Left ventricle myocardium superior (tissue), 1 donor: Measurements from ENCODE around the gene KNSTRN. TPM values are rescaled to one million over a fixed set of nuclear protein-coding genes. Genes with fewer than 3 reads are reported as not detected.

Experiments used
- ATAC-seq: fragments of 200-7000 bp; cut with Tn5 transposase; one replicate; pipeline ENCODE4 v1.9.1; 2020; ENCODE audit warnings: mild to moderate bottlenecking, moderate library complexity
- DNase-seq: peaks from one replicate; pipeline ENCODE4 v3.0.0-alpha.2; 2020
- intact Hi-C: fragments of 100-400 bp; cut with micrococcal nuclease; formaldehyde crosslinking; loops from one replicate; pipeline ENCODE4 v1.11.0; 2022
- total RNA-seq: library from RNA; stranded (reverse); fragmentation: NEBNext Ultra II Directional; extraction: Animal tissue kit (Norgen Biotek cat#: 25700); gene quantifications from one replicate; pipeline ENCODE4 v1.2.1, GENCODE V29; 2021
- donor health status: DM: no; HTN: yes; CAD: no; lungs with severe emphysema.

Gene KNSTRN
- total RNA-seq, 1 donor from 2014 or later, result 10.1 TPM

DNA sequence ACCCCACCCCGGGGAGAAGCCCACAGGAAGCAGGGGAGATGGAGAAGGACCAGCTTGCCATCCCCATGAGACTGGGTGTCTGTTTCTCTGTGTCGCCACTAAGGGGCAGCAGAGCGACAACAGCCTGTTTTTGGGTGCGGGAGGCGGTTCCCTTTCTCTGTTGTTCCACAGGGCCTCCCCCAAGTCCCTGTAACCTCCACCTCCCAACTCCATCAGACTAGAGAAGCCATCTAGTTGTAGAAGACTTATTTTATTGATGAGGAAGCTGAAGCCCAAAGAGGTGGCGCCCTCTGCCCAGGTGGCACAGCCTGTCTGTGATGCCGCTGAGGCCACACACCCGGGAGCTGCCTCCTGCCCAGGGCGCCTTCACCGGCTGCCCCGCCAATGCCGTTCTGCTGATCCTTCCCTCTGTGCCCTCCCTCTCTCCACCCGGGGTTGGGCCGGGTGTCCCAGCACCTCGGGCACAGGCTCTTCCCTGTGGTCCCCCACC lies 37.8 kb upstream of the KNSTRN start:
- ATAC-seq (no peak), DNase-seq (peak; percentile 66)
- intact Hi-C loops, result no loop called here

DNA sequence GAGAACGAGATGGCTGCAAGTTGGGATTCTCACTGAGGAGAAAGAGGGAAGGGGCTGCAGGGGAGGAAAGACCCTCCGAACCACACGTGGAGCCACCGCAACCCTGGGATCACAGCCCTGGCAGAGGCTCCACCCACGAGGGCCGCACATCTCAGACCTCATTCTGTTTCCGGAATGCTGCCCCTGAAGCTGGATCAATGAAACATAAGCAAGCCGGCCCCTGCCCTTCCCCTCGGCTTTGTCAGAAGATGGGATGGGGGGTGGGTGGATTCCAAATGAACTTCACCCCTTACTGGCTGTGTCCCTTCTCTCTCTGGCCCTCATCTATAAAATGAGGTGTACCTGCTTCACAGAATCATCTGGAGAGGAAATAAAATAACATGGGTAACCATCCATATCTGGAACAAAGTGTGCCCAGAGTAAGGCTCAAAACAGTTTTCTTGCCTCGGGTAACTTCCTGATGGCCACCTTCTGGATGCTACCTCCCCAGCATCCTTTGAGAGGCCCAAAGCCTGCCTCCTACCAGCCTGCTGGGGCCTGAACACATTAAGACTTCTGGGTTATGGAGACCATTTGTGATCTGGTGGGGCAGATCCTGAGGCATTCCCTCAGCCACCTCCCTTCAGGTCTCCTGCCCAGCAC lies 37.2 kb upstream of the KNSTRN start:
- intact Hi-C loops, result no loop called here
- DNase-seq (no peak), ATAC-seq (no peak)

DNA sequence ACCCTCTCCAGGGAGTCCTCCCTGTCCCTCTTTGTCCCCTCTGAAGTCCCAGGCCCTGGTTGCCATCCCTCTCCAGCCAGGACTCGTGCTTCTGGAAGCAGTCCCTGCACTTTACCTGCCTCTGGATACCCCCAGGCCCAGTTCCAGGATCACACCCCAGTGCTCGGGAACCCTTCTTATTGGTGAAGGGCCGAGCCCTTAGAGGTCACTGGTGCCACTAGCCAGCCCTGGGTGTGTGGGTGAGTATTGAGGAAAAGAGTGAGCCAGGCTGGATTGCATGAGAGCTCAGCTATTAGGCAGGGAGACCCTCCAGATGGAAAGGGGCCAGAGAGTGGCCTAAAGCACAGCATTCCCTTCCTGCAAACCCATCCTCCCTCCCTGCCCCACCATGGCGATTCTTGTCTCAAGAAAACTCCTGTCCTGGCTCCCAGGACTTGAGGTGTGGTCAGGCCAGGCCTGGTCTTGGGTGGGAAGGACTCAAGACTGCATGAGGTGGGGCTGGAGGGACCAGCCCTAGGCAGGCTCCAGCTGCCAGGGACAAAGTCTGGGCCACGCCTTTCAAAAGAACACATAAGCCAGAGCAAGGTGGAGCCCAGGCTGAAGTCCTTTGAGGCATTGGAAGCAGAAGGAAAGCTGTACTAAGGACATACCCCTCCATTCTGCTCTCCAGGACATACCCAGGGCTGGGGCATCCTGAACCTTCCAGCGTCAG lies 36.5 kb upstream of the KNSTRN start:
- intact Hi-C loops, result no loop called here
- ATAC-seq (no peak), DNase-seq (no peak)

DNA sequence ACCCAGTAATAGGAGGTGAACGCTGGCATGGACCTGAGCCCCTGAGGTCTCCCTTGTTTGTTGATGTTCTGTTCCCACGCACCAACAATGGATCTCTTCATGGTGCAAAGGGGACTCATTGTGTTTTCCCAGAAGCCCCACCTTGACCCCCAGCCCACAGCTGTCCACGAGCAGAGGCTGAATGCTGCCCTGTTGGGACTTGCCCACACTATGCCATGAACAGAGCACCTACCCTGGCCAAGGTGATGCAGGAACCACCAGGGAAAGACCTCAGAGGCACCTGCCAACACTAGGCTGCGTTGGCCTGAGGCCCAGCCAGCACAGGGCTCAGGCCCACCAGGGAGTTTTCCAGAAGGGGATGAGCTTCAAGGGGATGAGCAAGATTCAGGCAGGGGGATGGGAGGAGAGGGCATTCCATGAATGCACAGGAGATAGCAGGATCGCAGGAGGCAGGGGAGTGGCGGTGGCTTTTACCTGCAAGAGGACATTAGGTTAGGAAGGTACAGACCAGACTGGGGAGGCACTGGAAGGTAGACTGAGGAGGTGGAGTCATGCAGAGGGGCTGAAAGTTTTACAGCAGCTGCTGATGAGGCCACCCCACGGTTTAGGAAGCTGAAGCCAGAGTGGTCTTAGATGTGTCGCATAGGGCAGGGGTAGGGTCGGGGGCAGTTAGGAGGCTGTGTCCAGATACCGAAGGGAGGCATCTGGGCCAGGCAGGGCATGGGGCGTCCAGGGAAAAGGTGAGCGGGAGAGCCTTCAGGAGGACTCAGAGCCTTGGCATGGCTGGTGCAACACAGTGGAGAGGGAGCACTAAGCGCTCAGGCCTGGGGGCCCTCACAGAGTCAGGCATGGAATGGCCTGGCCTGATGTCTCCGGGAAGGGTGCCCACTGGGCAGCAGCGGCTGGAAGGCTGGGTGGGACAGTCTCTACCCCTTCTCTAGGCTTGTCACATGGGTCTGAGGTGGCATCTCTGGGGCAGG lies 35.7 kb upstream of the KNSTRN start:
- intact Hi-C loops, result no loop called here
- DNase-seq, result no peak
- no peak for ATAC-seq

DNA sequence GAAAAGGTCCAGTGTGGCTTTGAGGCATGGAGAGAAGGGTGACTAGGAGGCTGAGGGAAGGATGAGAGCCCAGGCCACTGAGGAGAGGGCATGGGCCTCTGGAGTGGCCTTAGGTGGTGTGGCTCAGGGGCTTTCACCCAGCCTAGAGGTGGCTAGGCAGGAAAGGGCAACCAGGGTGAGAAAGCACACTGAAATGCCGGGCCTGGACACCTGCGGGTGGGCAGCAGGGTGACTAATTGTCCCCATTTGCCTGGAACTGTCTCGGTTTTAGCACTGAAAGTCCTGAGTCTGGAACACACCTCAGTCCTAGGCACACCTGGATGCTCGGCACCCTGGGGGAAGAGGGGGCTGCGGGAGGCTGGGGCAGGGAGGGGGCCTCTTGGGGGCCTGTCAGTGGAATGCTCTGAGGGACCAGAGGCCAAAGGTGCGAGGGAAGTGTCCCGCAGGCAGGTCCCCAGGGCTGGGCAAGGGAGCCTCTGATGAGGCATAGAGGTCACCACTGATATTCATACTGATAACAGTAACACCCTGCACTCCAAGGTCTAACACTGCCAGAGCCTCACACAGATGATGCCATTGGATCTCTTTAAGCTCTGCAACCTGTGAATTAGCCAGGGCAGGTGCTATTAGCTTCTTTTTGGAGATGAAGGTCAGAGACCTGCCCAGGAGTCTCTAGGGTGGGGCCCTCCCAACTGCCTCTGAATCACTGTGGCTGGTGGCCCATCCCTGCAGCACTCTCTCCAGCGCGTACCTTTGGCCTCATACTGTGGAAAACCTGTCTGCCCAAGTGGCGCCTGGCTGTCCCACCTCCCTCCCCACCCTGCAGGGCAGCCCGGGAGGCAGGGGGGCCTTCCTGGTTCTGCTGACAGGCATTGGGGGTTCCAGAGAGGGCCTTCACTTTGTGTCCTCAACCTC lies 34.7 kb upstream of the KNSTRN start:
- intact Hi-C loops, result no loop called here
- DNase-seq (no peak), ATAC-seq (no peak)

DNA sequence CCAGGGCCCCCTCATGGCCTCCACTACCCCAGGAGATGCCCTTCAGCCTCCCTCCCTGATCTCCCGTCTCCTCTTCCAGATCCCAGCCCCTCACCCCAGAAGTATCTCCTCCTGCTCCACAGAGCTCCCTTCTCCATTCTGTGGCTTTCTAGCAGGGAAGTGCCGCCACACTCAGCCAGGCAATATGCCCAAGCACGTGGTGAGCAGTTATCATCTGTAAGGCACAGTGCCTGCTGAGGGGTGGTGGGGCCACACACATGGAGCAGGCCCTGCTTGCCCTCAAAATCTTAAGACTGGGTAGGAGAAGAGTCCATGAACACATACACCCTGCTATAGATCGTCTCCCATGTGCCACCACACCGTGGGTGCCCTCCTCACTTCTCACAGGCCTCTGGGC lies 34.0 kb upstream of the KNSTRN start:
- ATAC-seq (peak; percentile 37), DNase-seq (peak; percentile 45)
- intact Hi-C loops, result no loop called here

DNA sequence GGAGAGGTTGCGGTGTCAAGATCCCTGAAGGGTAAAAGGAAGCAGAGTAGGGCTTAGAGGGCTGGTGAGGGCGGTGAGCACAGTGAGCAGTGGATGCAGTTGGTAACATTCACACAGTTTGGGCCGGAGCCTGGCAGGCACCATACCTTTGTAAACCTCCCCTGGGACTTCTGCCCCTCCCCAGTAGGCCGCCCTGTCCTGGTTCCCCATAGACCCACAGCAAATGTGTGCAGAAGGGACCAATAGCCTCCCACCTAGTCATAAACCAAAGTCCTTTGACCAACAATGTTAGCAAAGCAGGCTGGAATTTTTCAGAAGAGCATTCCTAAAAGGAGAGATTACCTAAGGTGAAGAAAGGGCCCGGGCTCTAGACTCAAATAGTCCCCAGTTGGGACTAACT lies 33.4 kb upstream of the KNSTRN start:
- no peak for DNase-seq
- ATAC-seq, result no peak
- intact Hi-C loops, result no loop called here

DNA sequence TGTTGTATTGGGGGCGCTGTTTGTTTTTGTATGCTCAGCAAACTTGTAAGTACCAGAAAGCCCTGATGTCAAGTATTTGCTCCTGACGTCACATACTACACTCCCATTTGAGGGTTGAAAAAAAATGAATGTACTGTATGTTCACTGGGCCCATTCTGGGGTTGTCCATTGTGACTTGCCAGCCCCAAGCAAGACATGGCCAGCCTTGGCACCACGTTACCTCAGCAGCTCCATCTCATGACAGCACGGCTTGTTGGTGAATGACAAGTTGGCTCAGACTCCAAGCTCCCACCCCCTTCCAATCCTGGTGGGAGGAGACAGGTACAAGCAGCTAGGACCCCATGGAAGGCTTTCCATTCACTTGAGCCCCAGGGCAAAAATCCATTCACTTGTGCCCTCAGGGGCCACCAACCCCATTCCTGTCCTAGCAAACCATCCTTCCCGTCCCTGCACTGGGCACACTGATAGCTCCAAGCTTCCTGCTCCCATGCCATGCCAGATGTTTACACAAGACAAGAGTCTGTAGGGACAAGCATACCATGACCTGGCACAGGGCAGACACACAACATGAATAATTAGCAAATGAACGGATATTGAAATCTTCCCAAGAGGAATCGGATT lies 30.1 kb upstream of the KNSTRN start:
- DNase-seq (no peak), ATAC-seq (no peak)
- intact Hi-C loops, result no loop called here

DNA sequence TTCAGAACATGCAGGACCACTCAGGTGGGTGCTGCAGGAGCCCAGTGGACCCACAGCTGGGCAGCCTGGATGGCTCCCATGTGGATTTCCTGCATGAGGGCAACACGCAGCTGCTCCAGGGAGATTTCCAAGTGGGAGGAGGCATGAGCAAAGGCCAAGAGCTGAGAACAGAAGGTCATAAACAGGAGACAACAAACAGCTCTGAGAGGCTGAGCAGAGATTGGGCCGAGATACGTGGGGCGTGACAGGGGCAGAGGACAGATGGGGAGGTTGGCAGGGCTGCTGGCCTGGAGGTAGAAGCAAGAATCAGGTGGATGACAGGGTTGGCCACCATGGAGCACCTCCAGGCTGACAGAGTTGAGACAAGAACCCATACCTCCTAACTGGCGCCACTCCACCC lies 28.8 kb upstream of the KNSTRN start:
- intact Hi-C loops, result no loop called here
- DNase-seq (no peak), ATAC-seq (no peak)

DNA sequence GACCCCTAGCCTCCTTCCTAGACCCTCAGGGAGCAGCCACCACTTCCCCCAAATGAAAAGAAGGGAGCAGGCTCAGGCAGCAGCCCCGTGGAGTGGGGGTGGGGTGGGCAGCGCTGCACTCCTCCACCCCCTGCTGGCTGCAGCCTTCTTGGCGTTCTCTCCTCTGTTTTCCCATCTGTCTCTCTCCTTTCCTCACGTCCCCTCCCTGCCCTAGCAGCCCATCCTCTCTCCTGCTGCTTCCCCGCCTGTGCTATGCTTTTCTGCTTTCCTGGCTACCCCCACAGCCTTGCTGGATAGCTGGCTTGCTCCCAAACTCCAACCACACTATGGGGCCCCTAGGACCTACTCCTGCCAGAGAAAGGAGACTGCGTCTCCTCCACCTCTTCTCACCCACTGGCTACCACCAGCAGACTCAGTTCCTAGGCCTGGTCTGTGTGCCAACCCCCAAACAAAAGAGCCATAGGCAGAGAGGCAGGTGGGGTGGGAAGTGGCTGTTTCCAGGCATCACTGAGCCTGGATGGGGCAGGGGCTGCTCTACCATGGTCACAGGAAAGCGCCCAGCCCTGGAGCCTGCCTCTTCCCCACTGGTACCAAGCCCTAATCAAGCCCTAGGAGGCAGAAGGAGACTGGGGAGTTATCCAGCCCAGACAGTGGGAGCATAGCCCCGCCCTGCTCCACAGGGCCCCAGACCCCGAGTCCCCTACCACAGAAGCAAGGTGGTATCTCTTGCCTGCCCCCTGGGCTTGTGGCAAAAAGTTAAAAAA lies 27.9 kb upstream of the KNSTRN start:
- DNase-seq, result peak; percentile 42
- intact Hi-C loops, result no loop called here
- ATAC-seq, result peak; percentile 31

DNA sequence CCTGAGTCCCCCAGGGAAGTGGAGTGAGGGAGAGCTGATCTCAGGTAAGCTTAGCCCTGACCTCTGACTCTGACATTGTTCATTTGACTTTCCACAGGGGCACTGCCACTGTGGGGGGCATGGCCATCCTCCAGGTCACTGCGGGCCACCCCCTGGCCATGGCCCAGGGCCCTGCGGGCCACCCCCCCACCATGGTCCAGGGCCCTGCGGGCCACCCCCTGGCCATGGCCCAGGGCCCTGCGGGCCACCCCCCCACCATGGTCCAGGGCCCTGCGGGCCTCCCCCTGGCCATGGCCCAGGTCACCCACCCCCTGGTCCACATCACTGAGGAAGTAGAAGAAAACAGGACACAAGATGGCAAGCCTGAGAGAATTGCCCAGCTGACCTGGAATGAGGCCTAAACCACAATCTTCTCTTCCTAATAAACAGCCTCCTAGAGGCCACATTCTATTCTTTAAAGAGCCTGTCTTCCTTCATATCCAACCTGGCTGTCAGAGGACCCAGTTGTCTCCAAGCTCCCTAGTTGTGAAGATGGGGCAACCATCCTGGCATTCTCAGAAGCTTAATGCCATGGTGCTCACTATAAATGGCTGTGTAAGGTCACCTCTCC lies 26.4 kb upstream of the KNSTRN start:
- DNase-seq (no peak), ATAC-seq (no peak)
- intact Hi-C loops, result no loop called here

DNA sequence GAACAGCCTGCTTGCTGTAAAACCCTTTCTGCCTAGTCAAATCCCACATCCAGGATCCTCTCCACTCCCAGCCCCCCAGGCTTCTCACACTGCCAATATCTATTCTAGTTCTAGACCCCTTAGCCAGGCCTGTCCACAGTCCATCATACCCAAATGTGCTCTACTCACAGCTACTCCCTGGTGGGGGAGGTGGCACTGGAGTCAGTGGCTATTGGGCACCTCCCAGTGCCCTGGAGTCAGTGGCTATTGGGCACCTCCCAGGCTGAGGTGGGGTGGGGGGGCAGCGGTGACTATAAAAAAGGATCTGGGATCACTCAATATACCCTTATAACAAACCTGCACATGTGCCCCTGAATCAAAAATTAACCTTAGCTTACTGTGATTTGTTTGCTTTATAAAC lies 25.3 kb upstream of the KNSTRN start:
- ATAC-seq, result no peak
- DNase-seq, result no peak
- intact Hi-C loops, result no loop called here

DNA sequence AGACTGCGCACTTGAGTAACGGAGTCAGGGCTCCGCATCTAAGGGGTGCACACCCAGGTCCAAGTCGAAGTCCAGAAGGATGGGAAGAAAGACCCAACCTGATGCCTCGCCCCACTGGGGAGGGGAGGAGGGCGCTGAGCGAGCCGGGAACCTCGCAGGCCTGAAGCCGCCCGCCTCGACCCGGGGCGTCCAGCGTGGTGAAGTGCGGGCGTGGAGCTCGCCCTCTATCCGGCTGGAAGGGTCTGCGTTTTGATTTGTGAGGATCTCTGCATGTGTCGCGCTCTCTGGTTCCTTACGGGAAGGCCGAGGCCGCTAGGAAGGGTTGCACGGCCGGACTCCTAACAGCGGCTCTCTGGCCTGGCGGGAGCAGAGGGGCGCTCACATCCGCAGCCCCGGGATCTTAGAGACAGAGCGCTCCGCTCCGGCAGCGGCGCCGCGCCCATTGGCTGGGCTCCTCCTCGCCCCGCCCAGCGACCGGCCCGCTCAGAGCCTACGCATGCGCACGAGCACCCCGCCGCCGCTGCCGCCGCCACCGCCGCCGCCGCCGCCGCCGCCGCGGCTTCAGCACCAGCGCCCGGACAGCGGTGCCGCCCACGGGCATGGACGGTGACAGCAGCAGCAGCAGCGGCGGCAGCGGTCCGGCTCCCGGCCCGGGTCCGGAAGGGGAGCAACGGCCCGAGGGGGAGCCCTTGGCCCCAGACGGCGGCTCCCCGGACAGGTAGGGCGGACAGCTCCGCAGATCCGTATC lies 24.6 kb upstream of the KNSTRN start, which contains the start of gene DISP2:
Gene DISP2, plus strand, starts transcription at position 497 of the 748 bp plus-strand sequence. Its CDS starts 103 bp downstream, at position 600.
- ATAC-seq (peak; percentile 93), DNase-seq (peak; percentile 95)
- intact Hi-C loops, result no loop called here

DNA sequence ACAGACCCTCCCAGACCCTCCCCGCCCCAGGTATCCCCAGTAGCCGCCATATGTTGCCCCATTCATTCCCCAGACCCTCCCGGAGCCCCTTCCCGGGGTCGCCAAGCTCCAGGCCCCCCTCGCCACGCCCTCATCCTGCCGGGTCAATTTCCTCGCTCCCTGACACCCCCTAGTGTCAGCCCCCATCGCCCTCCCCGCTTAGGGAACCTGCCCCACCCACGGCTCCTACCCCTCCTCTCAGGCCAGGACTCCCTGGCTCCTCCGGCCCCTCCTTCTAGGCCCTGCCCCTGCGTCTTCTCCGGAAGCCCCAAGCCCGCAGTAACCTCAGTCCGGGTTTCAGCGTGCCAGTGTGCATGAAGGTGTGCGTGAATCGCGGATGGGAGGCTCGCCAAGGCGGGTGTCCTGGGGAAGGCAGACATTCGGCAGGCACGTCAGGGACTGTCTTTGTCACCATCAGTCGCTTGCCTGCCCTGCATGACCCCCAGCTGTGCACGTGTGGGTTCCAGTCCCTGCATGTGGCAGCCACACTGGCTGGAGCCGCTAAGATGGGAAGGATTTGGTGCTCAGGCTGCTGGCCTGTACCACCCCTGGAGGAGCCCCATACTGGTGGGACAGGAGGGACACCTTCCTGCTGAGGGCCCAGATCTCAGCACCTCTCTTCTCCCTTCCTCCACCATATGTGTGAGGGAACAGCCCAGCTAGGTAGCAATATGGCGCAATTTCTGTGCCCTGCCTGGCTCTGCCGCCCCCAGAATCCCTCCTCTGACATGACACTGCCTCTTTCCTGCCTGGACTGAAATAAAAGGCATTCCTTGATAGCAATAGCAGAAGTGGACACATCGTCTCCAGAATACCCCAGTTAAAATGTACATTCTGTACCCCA lies 23.8 kb upstream of the KNSTRN start:
- intact Hi-C loops, result no loop called here
- peak; percentile 32 for ATAC-seq
- DNase-seq, result peak; percentile 46

DNA sequence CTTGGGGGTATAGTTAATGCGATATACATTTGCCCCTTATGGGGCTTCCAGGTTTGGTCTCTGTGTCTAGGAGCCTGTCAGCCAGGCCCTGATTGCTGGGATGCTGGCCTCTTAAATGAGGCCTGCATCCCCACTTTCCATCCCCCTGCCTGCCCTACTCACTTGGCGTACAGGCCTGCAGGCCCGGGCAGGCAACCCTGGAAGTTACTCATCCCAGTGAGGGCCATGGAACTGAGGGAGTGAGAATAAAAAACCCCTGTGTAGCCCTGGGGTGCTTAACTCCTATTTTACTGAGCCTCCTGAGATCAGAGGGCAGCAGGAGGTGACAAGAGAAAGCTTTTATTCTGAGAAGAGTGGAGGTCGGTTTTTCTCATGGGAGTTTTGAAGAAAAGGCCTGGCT lies 22.5 kb upstream of the KNSTRN start:
- intact Hi-C loops, result no loop called here
- DNase-seq (no peak), ATAC-seq (no peak)

DNA sequence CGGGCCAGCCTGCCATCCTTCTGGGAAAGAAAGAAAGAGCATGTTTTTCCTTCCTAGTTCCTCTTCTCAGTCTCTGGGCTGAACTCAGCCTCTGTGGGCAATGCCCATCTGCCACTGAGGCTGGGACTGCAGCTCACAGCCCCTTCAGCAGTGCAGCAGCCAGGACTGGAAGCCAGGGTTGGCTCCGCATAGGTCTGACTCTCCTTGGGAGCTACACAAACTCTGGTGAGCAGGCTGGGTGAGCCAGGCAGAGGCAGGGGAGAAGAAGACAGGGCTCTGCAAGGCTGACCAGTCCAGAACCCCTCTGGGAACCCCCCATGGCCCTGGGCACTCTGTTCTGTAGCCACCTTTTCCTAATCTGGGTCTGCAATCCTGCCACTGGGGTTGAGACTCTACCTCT lies 20.9 kb upstream of the KNSTRN start:
- intact Hi-C loops, result no loop called here
- ATAC-seq, result no peak
- no peak for DNase-seq
